ENCODE measurements around the gene ACOT11. TPM values are rescaled to one million over a fixed set of nuclear protein-coding genes. Genes with fewer than 3 reads are reported as not detected.
"Not testable (repeated sequence)": the region's sequence is repeated elsewhere in the genome, so short reads cannot be mapped to it uniquely, and the experiment has no call there.

Gene ACOT11
- total RNA-seq, 3 donors from 2014 or later = 1.6 to 7.3 (median 1.8) TPM

- H3K4me3 ChIP-seq = no peak within 1 kb of the TSS
- H3K27ac ChIP-seq = no peak within 1 kb of the TSS
- TF ChIP-seq POLR2AphosphoS5 (IDR thresholded peaks at IDR 0.05) = no peak
- no peak for TF ChIP-seq CTCF (IDR thresholded peaks at IDR 0.05)
- TF ChIP-seq POLR2A (IDR thresholded peaks at IDR 0.05) = no peak
- no peaks in the 10 kb centered on the region for H3K9me3 ChIP-seq
- no peaks in the 10 kb centered on the region for H3K27me3 ChIP-seq
- no peak for DNase-seq (ENCODE audit: low spot score in 2 of 2)
- no peaks in the 10 kb centered on the region for H3K36me3 ChIP-seq
- intact Hi-C loops (cut with DNase I; ENCODE audit: low total_unique reads) = no loop called here
- no peaks in the 10 kb centered on the region for H3K4me1 ChIP-seq
Measured at GRCh38 chr1:54623216-54624007, 75.4 kb downstream of the ACOT11 start, which contains the start of gene FAM151A. TSS of gene FAM151A (minus strand) at chr1:54623525. CDS start at chr1:54623395, 130 bp downstream.

- no peaks in the 10 kb centered on the region for H3K9me3 ChIP-seq
- intact Hi-C loops (cut with DNase I; ENCODE audit: low total_unique reads) = no loop called here
- DNase-seq (ENCODE audit: low spot score in 2 of 2) = no peak
- no peak for TF ChIP-seq CTCF (IDR thresholded peaks at IDR 0.05)
- TF ChIP-seq POLR2A (IDR thresholded peaks at IDR 0.05) = no peak
- TF ChIP-seq POLR2AphosphoS5 (IDR thresholded peaks at IDR 0.05) = no peak
- no peak overlapping the region for H3K27ac ChIP-seq
- no peaks in the 10 kb centered on the region for H3K36me3 ChIP-seq
- H3K27me3 ChIP-seq = no peaks in the 10 kb centered on the region
- H3K4me3 ChIP-seq = no peak overlapping the region
- no peaks in the 10 kb centered on the region for H3K4me1 ChIP-seq
Measured at GRCh38 chr1:54624466-54625464, 76.7 kb downstream of the ACOT11 start.

GRCh38 chr1:54627196-54627595 lies 79.2 kb downstream of the ACOT11 start:
- H3K36me3 ChIP-seq = no peaks in the 10 kb centered on the region
- intact Hi-C loops (cut with DNase I; ENCODE audit: low total_unique reads) = no loop called here
- no peak for DNase-seq (ENCODE audit: low spot score in 2 of 2)
- H3K27me3 ChIP-seq = no peaks in the 10 kb centered on the region
- no peak overlapping the region for H3K27ac ChIP-seq
- TF ChIP-seq POLR2AphosphoS5 (IDR thresholded peaks at IDR 0.05) = no peak
- no peak for TF ChIP-seq CTCF (IDR thresholded peaks at IDR 0.05)
- no peak for TF ChIP-seq POLR2A (IDR thresholded peaks at IDR 0.05)
- H3K4me3 ChIP-seq = no peak overlapping the region
- no peaks in the 10 kb centered on the region for H3K9me3 ChIP-seq
- no peaks in the 10 kb centered on the region for H3K4me1 ChIP-seq

GRCh38 chr1:54635804-54636203 lies 87.8 kb downstream of the ACOT11 start:
- H3K9me3 ChIP-seq; H3K36me3 ChIP-seq; H3K27me3 ChIP-seq; DNase-seq (ENCODE audit: low spot score in 2 of 2); H3K27ac ChIP-seq; H3K4me1 ChIP-seq; H3K4me3 ChIP-seq; intact Hi-C loops (cut with DNase I; ENCODE audit: low total_unique reads): not testable (repeated sequence)

- DNase-seq (ENCODE audit: low spot score in 2 of 2); H3K4me1 ChIP-seq; H3K4me3 ChIP-seq; intact Hi-C loops (cut with DNase I; ENCODE audit: low total_unique reads); H3K36me3 ChIP-seq; H3K27me3 ChIP-seq; H3K9me3 ChIP-seq; H3K27ac ChIP-seq: not testable (repeated sequence)
Measured at GRCh38 chr1:54636461-54637446, 88.7 kb downstream of the ACOT11 start.

Measured in breast epithelium (tissue), 4 donors.